Pulmonary artery endothelial cell (primary cell): Measurements from ENCODE around the gene CHD3. TPM values are rescaled to one million over a fixed set of nuclear protein-coding genes. Genes with fewer than 3 reads are reported as not detected.
A peak's percentile ranks its signal among the peaks of the same experiment; 100 is the strongest.

Experiments used
- DNase-seq: peaks from one replicate; pipeline ENCODE4 v3.0.0-alpha.2; 2011; ENCODE audit warnings: low read depth, low spot score
- total RNA-seq: library from RNA; depleted of rRNA; stranded (reverse); fragments of >200 nt; gene quantifications from 2 replicates; pipeline ENCODE4 v1.2.3, GENCODE V29; 2014

The CHD3 gene
- total RNA-seq, 1 donor from 2014 or later: 144 TPM

GRCh38 chr17:7864995-7865650, 23.5 kb upstream of the CHD3 start:
- DNase-seq: no peak

GRCh38 chr17:7867881-7868329, 20.7 kb upstream of the CHD3 start:
- DNase-seq: no peak

GRCh38 chr17:7873051-7873450, 15.5 kb upstream of the CHD3 start:
- no peak for DNase-seq

GRCh38 chr17:7875804-7876370, 12.7 kb upstream of the CHD3 start:
- no peak for DNase-seq

- no peak for DNase-seq
Measured at GRCh38 chr17:7878234-7878633, 10.4 kb upstream of the CHD3 start.

GRCh38 chr17:7880076-7880868, 8.3 kb upstream of the CHD3 start:
- no peak for DNase-seq

- no peak for DNase-seq
Measured at GRCh38 chr17:7881276-7882054, 7.1 kb upstream of the CHD3 start.

GRCh38 chr17:7882068-7882467, 6.5 kb upstream of the CHD3 start:
- DNase-seq: no peak

- DNase-seq: no peak
Measured at GRCh38 chr17:7882629-7883028, 6.0 kb upstream of the CHD3 start.

- no peak for DNase-seq
Measured at GRCh38 chr17:7883781-7884386, 4.7 kb upstream of the CHD3 start.

GRCh38 chr17:7884581-7885366, 3.8 kb upstream of the CHD3 start:
- no peak for DNase-seq

GRCh38 chr17:7885367-7886226, 3.0 kb upstream of the CHD3 start:
- no peak for DNase-seq

GRCh38 chr17:7886227-7887037, 2.2 kb upstream of the CHD3 start:
- no peak for DNase-seq

- no peak for DNase-seq
Measured at GRCh38 chr17:7887038-7887481, 1.5 kb upstream of the CHD3 start.

GRCh38 chr17:7887482-7888183, 956 bp upstream of the CHD3 start:
- DNase-seq: peak; percentile 94

GRCh38 chr17:7889166-7889955, 772 bp downstream of the CHD3 start:
- DNase-seq: peak; percentile 81

GRCh38 chr17:7893187-7893880, 4.7 kb downstream of the CHD3 start:
- DNase-seq: no peak
